H1 (cell line): ENCODE data around the gene FRMD5.

ENCODE experiments used
- CHD1 ChIP-seq: IDR thresholded peaks from 2 replicates; pipeline ENCODE4 v1.6.1; 2012; ENCODE audit warnings: low read depth, low read length, improper control_type of control experiment
- EZH2 ChIP-seq: fragments of 200-600 bp; sonication (generic); IDR thresholded peaks from 2 replicates; pipeline ENCODE4 v1.7.1; 2012; ENCODE audit warnings: low read depth, mild to moderate bottlenecking, moderate library complexity, low read length, inconsistent platforms; ENCODE audit not compliant: severe bottlenecking
- GABPA ChIP-seq: IDR thresholded peaks from 2 replicates; pipeline ENCODE4 v1.6.1; 2011; ENCODE audit warnings: mild to moderate bottlenecking, low read length, moderate library complexity, borderline replicate concordance; ENCODE audit not compliant: insufficient read depth
- POLR2AphosphoS5 ChIP-seq: IDR thresholded peaks from 2 replicates; pipeline ENCODE4 v1.6.1; 2011; ENCODE audit warnings: low read depth, low read length
- TAF7 ChIP-seq: optimal IDR thresholded peaks from 2 replicates; pipeline ENCODE3; 2011; ENCODE audit warnings: low read depth, mild to moderate bottlenecking, inconsistent platforms, low read length, moderate library complexity, borderline replicate concordance
- TF ChIP-seq, protein P1 (sequence below), 3 experiments: IDR thresholded peaks; 1 replicate in 2 of 3; 2 replicates in 1 of 3; pipeline versions ENCODE4 v1.5.1 to v1.6.1; 2011; ENCODE audit warnings: low read length in 3 of 3, mild to moderate bottlenecking in 3 of 3, inconsistent platforms in 2 of 3, low read depth in 1 of 3, moderate library complexity in 1 of 3; ENCODE audit not compliant: insufficient read depth in 1 of 3; ENCODE audit errors: control extremely low read depth in 1 of 3
- TF ChIP-seq, protein P2 (sequence below): IDR thresholded peaks from 2 replicates; pipeline ENCODE4 v1.6.1; 2012; ENCODE audit warnings: inconsistent platforms
- TF ChIP-seq, protein P3 (sequence below): IDR thresholded peaks from 2 replicates; pipeline ENCODE4 v1.6.1; 2011; ENCODE audit warnings: low read length, improper control_type of control experiment

DNA sequence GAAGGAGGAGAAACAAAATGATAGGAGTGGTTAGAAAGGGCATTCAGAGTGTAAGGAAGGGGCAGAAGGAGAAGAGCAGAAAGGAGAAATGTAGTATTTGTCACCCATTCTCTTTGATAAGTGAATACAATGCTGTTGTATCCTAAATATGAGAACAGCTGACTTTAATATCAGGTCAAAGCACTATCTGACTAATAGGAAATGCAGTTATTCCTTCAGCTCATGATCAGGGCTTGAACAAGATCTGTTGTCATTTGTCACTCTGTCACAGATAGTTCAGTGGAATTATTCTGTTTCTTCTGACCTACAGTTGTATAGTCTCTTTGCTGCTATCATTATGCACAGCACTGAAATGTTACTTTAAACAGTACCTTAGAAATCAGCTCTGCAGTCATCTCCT is 149.4 kb downstream of the FRMD5 start:
- TF ChIP-seq, protein P1, sequence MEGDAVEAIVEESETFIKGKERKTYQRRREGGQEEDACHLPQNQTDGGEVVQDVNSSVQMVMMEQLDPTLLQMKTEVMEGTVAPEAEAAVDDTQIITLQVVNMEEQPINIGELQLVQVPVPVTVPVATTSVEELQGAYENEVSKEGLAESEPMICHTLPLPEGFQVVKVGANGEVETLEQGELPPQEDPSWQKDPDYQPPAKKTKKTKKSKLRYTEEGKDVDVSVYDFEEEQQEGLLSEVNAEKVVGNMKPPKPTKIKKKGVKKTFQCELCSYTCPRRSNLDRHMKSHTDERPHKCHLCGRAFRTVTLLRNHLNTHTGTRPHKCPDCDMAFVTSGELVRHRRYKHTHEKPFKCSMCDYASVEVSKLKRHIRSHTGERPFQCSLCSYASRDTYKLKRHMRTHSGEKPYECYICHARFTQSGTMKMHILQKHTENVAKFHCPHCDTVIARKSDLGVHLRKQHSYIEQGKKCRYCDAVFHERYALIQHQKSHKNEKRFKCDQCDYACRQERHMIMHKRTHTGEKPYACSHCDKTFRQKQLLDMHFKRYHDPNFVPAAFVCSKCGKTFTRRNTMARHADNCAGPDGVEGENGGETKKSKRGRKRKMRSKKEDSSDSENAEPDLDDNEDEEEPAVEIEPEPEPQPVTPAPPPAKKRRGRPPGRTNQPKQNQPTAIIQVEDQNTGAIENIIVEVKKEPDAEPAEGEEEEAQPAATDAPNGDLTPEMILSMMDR (IDR thresholded peaks at IDR 0.05; ENCODE audit: control extremely low read depth in 1 of 3, insufficient read depth in 1 of 3, low read depth in 1 of 3, low read length in 3 of 3): no peak
- no peak for TF ChIP-seq EZH2
- TF ChIP-seq CHD1: no peak
- no peak for TF ChIP-seq POLR2AphosphoS5
- TF ChIP-seq, protein P2, sequence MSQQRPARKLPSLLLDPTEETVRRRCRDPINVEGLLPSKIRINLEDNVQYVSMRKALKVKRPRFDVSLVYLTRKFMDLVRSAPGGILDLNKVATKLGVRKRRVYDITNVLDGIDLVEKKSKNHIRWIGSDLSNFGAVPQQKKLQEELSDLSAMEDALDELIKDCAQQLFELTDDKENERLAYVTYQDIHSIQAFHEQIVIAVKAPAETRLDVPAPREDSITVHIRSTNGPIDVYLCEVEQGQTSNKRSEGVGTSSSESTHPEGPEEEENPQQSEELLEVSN: no peak
- TF ChIP-seq TAF7: no peak
- no peak for TF ChIP-seq GABPA
- TF ChIP-seq, protein P3, sequence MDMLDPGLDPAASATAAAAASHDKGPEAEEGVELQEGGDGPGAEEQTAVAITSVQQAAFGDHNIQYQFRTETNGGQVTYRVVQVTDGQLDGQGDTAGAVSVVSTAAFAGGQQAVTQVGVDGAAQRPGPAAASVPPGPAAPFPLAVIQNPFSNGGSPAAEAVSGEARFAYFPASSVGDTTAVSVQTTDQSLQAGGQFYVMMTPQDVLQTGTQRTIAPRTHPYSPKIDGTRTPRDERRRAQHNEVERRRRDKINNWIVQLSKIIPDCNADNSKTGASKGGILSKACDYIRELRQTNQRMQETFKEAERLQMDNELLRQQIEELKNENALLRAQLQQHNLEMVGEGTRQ: no peak
